Breast epithelium (tissue), 3 donors: ENCODE results near the gene GANC.

Experiments used
- CTCF ChIP-seq, 3 donors: fragments of 450-650 bp; IDR thresholded peaks; one replicate each; pipeline ENCODE4 v1.5.1; 2016 to 2017; ENCODE audit warnings: antibody characterized with exemption in 3 of 3, mild to moderate bottlenecking in 3 of 3, moderate library complexity in 3 of 3
- POLR2A ChIP-seq: fragments of 450-650 bp; IDR thresholded peaks from one replicate; pipeline ENCODE4 v1.6.1; 2016; ENCODE audit warnings: antibody characterized with exemption, mild to moderate bottlenecking, moderate library complexity
- POLR2AphosphoS5 ChIP-seq, 3 donors: sonication (generic); formaldehyde crosslinking; IDR thresholded peaks; one replicate each; pipeline ENCODE4 v1.6.1; 2017; ENCODE audit warnings: antibody characterized with exemption in 3 of 3

DNA sequence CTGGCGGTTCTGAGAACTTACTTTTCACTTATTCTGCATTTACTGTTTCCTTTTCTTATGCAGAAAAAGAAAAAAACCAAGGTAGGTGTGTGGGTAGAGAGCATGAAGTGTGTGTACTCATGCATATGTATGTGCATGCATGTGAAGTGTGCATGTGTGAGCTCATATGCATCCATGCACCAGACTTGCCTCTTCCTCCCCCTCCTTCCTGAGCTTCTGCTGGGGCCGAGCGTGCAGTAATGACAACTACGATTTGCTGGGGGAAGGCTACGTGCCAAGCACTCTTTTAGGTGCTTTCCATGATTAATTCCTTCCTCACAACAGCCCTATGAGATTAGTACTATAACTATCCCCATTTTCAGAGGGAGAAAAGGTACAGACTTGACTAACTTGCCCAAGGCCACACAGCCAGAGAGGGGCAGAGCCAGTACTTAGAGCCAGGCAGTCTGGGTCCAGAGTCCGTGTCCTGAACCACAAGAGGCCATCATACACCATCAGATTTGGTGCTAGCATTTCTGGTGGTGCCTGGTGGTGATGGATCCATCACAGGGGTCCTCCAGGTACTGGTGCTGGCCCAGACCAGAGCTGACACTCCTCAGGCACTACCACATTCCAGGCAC lies 133.0 kb downstream of the GANC start:
- TF ChIP-seq POLR2AphosphoS5 (IDR thresholded peaks at IDR 0.05): no peak
- no peak for TF ChIP-seq CTCF (IDR thresholded peaks at IDR 0.05)
- TF ChIP-seq POLR2A: no peak
